GM12878 (cell line): Measurements from ENCODE around the gene ASB2. TPM values are rescaled to one million over a fixed set of nuclear protein-coding genes. Genes with fewer than 3 reads are reported as not detected.

ENCODE experiments used
- ATAC-seq: fragments of 200-7000 bp; cut with Tn5 transposase; 3 replicates; pipeline ENCODE4 v1.9.1; 2020; ENCODE audit warnings: mild to moderate bottlenecking, moderate library complexity
- BruUV-seq: library from RNA; stranded (reverse); fragments of 400-500 nt; replicated peaks from 2 replicates; lab custom pipeline; 2021; lab: Mats Ljungman, UMichigan
- CTCF ChIA-PET: fragments of 300-600 bp; sonication (Branson Sonifier 250); formaldehyde crosslinking; extraction: SDS; loops from one replicate; lab custom pipeline; 2021; ENCODE audit warnings: inconsistent platforms; lab: Yijun Ruan, JAX
- POLR2A ChIA-PET: fragments of 350-600 bp; formaldehyde crosslinking; extraction: SDS; loops from one replicate; lab custom pipeline; 2021; ENCODE audit warnings: inconsistent platforms; lab: Charles Lee
- RAD21 ChIA-PET: fragments of 300-600 bp; sonication (Branson Sonifier 250); formaldehyde crosslinking; loops from one replicate; lab custom pipeline; 2023; ENCODE audit warnings: antibody characterized with exemption; ENCODE audit not compliant: unreplicated experiment; lab: Charles Lee
- SMC1A ChIA-PET: fragments of 300-600 bp; sonication (Branson Sonifier 250); formaldehyde crosslinking; loops from one replicate; lab custom pipeline; 2023; ENCODE audit not compliant: unreplicated experiment, uncharacterized antibody; lab: Charles Lee
- DNase-seq: peaks from one replicate; pipeline ENCODE4 v3.0.0-alpha.2; 2011; ENCODE audit warnings: low read depth, low spot score
- FAIRE-seq: peaks from 3 replicates; lab custom pipeline; 2011; peaks lifted over from hg19 to GRCh38; lab: Jason Lieb, UNC
- H2AFZ ChIP-seq: 2 replicates; pipeline ENCODE4 v1.6.0; 2011; ENCODE audit warnings: low read depth, low read length, control low read depth; ENCODE audit not compliant: control insufficient read depth
- H3K27ac ChIP-seq: 2 replicates; pipeline ENCODE4 v1.5.1; 2011; ENCODE audit warnings: control low read depth; ENCODE audit not compliant: control insufficient read depth, insufficient read depth
- H3K27me3 ChIP-seq, 2 experiments: replicated peaks in 1 of 2; 2 replicates each; pipeline versions ENCODE4 v1.6.0 to v1.6.1; 2011; ENCODE audit warnings: low read length in 1 of 2; ENCODE audit not compliant: control insufficient read depth in 2 of 2, insufficient read depth in 2 of 2
- H3K36me3 ChIP-seq, 2 experiments: 2 replicates each; pipeline ENCODE4 v1.5.1; 2011; ENCODE audit warnings: low read length in 1 of 2; ENCODE audit not compliant: control insufficient read depth in 2 of 2, insufficient read depth in 2 of 2
- H3K4me1 ChIP-seq: 2 replicates; pipeline ENCODE4 v1.6.1; 2011; ENCODE audit warnings: mild to moderate bottlenecking, low read length, moderate library complexity, mixed read lengths; ENCODE audit not compliant: control insufficient read depth, insufficient read depth
- H3K4me2 ChIP-seq: 2 replicates; pipeline ENCODE4 v1.6.0; 2011; ENCODE audit warnings: control low read depth; ENCODE audit not compliant: control insufficient read depth, insufficient read depth
- H3K4me3 ChIP-seq: fragments of 200-600 bp; sonication (generic); 2 replicates; pipeline ENCODE4 v1.5.1; 2016
- H3K79me2 ChIP-seq: 2 replicates; pipeline ENCODE4 v1.6.0; 2011; ENCODE audit warnings: low read length; ENCODE audit not compliant: control insufficient read depth, insufficient read depth
- H3K9ac ChIP-seq: 2 replicates; pipeline ENCODE4 v1.8.0; 2011; ENCODE audit warnings: low read length, control low read depth, mixed read lengths; ENCODE audit not compliant: control insufficient read depth, insufficient read depth
- H3K9me3 ChIP-seq: replicated peaks from 3 replicates; pipeline ENCODE4 v1.5.1; 2011; ENCODE audit warnings: mild to moderate bottlenecking, low read length; ENCODE audit not compliant: control insufficient read depth, insufficient read depth
- H4K20me1 ChIP-seq: 2 replicates; pipeline ENCODE4 v1.6.0; 2011; ENCODE audit not compliant: control insufficient read depth, insufficient read depth
- ATF7 ChIP-seq: fragments of 450-650 bp; IDR thresholded peaks from 2 replicates; pipeline ENCODE4 v1.6.1; 2016; ENCODE audit warnings: low read depth, mild to moderate bottlenecking
- EP300 ChIP-seq, 2 experiments: fragments of 150-350 bp in 1 of 2; IDR thresholded peaks; 2 replicates each; pipeline ENCODE4 v1.6.1; 2011 to 2012; ENCODE audit warnings: low read depth in 2 of 2, low read length in 2 of 2, borderline replicate concordance in 1 of 2, improper control_type of control experiment in 1 of 2, inconsistent platforms in 1 of 2; ENCODE audit not compliant: control insufficient read depth in 1 of 2
- LARP7 ChIP-seq: fragments of 450-650 bp; IDR thresholded peaks from 2 replicates; pipeline ENCODE4 v1.6.1; 2017; ENCODE audit warnings: mild to moderate bottlenecking
- POLR2AphosphoS5 ChIP-seq: IDR thresholded peaks from 2 replicates; pipeline ENCODE4 v1.6.1; 2011; ENCODE audit warnings: mild to moderate bottlenecking, low read length, inconsistent platforms
- ZBED1 ChIP-seq: IDR thresholded peaks from 2 replicates; pipeline ENCODE4 v1.6.1; 2016; ENCODE audit warnings: borderline replicate concordance
- WGBS: methylation state at CpG from one replicate; pipeline ENCODE4 v1.1.6; 2016; ENCODE audit warnings: low lambda C conversion rate; ENCODE audit not compliant: insufficient replicate concordance, insufficient coverage; ENCODE audit errors: missing lambda C conversion rate; 5-methylcytosine and 5-hydroxymethylcytosine counted together
- in situ Hi-C: fragments of 300-500 bp; cut with MboI; formaldehyde crosslinking; loops from 9 replicates; pipeline ENCODE4 v1.14.3; 2018; ENCODE audit warnings: mixed read lengths
- intact Hi-C: fragments of 100-400 bp; cut with micrococcal nuclease; formaldehyde crosslinking; loops from one replicate; pipeline ENCODE4 v1.14.2; 2022; ENCODE audit not compliant: unreplicated experiment
- polyA plus RNA-seq, 11 experiments: library from polyadenylated mRNA; depleted of rRNA in 4 of 11; unstranded in 6 of 11; stranded (reverse) in 5 of 11; fragments of >200 nt; fragmentation: Nextera tagmentation in 4 of 11; fragmentation: Illumina TruSeq in 1 of 11; extraction: Ambion mirVana in 4 of 11; extraction: Trizol in 1 of 11; gene quantifications; 1 replicate in 1 of 11; 2 replicates in 10 of 11; pipeline versions ENCODE4 v1.2.1 to v1.2.3, GENCODE V29; 2011 to 2016; ENCODE audit warnings: inconsistent platforms in 2 of 11, missing spikeins in 2 of 11, low read depth in 1 of 11
- total RNA-seq, 4 experiments: library from RNA; depleted of rRNA in 3 of 4; stranded (reverse); fragments of >200 nt in 3 of 4; fragmentation: Illumina TruSeq in 1 of 4; extraction: Trizol in 1 of 4; gene quantifications; 2 replicates each; pipeline versions ENCODE4 v1.2.1 to v1.2.3, GENCODE V29; 2013 to 2021
- TF ChIP-seq, protein P1 (sequence below): fragments of 450-650 bp; IDR thresholded peaks from 2 replicates; pipeline ENCODE4 v1.6.1; 2017; ENCODE audit warnings: mild to moderate bottlenecking, moderate library complexity
- TF ChIP-seq, protein P2 (sequence below): fragments of 450-650 bp; IDR thresholded peaks from 2 replicates; pipeline ENCODE4 v1.6.1; 2017; ENCODE audit warnings: mild to moderate bottlenecking, moderate library complexity

The ASB2 gene
- total and polyA plus RNA-seq, 10 of the 15 experiments (the other 5 are each of a cell fraction or from before 2014, with no cell fraction given), result 3.0 to 54.8 (median 33.5) TPM

DNA sequence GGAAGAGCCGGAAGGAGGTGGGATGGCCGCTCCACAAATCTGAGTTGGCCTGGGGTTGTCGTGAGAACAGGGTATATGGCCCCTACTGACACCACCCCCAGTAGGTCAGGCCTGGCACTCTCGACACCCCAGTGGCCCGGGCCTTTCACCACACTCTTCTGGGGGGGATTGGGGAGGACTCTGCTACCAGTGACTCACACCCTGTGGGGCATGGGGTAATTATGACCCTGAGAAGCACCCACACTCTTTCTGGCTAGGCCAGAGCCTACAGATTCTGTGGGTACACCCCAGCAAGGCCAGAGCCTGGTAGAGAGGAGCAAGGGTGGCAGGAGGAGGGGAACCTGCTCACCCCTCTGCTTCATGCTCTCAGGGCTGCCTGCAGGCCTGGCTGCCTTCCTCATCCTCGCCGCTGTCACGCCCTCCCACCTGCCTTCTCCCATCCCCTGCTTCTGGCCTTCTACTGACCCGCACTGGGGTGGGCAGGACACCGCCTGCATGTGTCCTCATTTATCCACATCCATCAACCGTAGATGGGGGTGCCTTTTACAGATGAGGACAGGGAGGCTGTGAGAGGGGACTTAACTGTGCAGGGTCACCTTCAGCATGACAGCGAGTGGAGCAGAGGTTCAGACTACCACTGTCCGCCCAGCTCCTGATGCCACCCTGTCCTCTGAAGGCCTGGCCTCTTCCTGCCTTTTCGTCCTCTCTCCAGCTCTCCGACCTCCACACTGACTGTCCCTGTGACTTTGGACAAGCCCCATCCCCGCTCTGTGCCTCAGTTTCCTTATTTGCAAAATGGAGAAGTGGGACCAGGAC is 18.4 kb downstream of the ASB2 start:
- no peaks in the 10 kb centered on the region for H3K27me3 ChIP-seq
- POLR2A ChIA-PET, result interaction anchor here (0.9 to 7.8 kb wide), 12 partner anchors 8 to 43 kb away, joined by 3 to 128 read pairs (median 6); partner anchors contain the start of gene ASB2
- intact Hi-C loops, result loop anchor here (2.0 to 5.0 kb wide), 2 partner anchors 19 to 44 kb away; no protein-coding TSS in a partner anchor
- peak overlapping the region; percentile 90 for H3K27ac ChIP-seq
- SMC1A ChIA-PET, result interaction anchor here (1.1 to 19.5 kb wide), 6 partner anchors 11 to 42 kb away, joined by 3 to 409 read pairs (median 44); partner anchors contain the start of gene ASB2
- H3K9ac ChIP-seq, result peak overlapping the region; percentile 57
- FAIRE-seq, result no peak
- no peak for ATAC-seq
- H2AFZ ChIP-seq, result no peak overlapping the region
- no TSS peak for BruUV-seq
- H3K4me1 ChIP-seq, result peaks cover 94% of the 10 kb centered on the region
- RAD21 ChIA-PET, result interaction anchor here (0.6 to 15.3 kb wide), 8 partner anchors 11 to 54 kb away, joined by 3 to 324 read pairs (median 4); partner anchors contain the start of gene ASB2
- TF ChIP-seq ATF7, result no peak
- TF ChIP-seq, protein P1, sequence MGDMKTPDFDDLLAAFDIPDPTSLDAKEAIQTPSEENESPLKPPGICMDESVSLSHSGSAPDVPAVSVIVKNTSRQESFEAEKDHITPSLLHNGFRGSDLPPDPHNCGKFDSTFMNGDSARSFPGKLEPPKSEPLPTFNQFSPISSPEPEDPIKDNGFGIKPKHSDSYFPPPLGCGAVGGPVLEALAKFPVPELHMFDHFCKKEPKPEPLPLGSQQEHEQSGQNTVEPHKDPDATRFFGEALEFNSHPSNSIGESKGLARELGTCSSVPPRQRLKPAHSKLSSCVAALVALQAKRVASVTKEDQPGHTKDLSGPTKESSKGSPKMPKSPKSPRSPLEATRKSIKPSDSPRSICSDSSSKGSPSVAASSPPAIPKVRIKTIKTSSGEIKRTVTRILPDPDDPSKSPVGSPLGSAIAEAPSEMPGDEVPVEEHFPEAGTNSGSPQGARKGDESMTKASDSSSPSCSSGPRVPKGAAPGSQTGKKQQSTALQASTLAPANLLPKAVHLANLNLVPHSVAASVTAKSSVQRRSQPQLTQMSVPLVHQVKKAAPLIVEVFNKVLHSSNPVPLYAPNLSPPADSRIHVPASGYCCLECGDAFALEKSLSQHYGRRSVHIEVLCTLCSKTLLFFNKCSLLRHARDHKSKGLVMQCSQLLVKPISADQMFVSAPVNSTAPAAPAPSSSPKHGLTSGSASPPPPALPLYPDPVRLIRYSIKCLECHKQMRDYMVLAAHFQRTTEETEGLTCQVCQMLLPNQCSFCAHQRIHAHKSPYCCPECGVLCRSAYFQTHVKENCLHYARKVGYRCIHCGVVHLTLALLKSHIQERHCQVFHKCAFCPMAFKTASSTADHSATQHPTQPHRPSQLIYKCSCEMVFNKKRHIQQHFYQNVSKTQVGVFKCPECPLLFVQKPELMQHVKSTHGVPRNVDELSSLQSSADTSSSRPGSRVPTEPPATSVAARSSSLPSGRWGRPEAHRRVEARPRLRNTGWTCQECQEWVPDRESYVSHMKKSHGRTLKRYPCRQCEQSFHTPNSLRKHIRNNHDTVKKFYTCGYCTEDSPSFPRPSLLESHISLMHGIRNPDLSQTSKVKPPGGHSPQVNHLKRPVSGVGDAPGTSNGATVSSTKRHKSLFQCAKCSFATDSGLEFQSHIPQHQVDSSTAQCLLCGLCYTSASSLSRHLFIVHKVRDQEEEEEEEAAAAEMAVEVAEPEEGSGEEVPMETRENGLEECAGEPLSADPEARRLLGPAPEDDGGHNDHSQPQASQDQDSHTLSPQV, result 0 out of 2 replicates have a peak, but pooled peaks have one; percentile 42
- TF ChIP-seq, protein P2, sequence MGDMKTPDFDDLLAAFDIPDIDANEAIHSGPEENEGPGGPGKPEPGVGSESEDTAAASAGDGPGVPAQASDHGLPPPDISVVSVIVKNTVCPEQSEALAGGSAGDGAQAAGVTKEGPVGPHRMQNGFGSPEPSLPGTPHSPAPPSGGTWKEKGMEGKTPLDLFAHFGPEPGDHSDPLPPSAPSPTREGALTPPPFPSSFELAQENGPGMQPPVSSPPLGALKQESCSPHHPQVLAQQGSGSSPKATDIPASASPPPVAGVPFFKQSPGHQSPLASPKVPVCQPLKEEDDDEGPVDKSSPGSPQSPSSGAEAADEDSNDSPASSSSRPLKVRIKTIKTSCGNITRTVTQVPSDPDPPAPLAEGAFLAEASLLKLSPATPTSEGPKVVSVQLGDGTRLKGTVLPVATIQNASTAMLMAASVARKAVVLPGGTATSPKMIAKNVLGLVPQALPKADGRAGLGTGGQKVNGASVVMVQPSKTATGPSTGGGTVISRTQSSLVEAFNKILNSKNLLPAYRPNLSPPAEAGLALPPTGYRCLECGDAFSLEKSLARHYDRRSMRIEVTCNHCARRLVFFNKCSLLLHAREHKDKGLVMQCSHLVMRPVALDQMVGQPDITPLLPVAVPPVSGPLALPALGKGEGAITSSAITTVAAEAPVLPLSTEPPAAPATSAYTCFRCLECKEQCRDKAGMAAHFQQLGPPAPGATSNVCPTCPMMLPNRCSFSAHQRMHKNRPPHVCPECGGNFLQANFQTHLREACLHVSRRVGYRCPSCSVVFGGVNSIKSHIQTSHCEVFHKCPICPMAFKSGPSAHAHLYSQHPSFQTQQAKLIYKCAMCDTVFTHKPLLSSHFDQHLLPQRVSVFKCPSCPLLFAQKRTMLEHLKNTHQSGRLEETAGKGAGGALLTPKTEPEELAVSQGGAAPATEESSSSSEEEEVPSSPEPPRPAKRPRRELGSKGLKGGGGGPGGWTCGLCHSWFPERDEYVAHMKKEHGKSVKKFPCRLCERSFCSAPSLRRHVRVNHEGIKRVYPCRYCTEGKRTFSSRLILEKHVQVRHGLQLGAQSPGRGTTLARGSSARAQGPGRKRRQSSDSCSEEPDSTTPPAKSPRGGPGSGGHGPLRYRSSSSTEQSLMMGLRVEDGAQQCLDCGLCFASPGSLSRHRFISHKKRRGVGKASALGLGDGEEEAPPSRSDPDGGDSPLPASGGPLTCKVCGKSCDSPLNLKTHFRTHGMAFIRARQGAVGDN, result peak; percentile 19; the same call in 1 of the 2 replicates
- TF ChIP-seq POLR2AphosphoS5, result peak; percentile 20
- 0 out of 2 replicates have a peak, but pooled peaks have one; percentile 9 for TF ChIP-seq LARP7
- 0 out of 2 replicates have a peak, but pooled peaks have one; percentile 23 for TF ChIP-seq ZBED1
- no peak for TF ChIP-seq EP300 (IDR thresholded peaks at IDR 0.05; ENCODE audit: borderline replicate concordance in 1 of 2, control insufficient read depth in 1 of 2, low read depth in 2 of 2, low read length in 2 of 2)
- no peaks in the 10 kb centered on the region for H4K20me1 ChIP-seq
- no peak for DNase-seq
- peak overlapping the region; percentile 60; the same call in 1 of the 2 replicates for H3K4me2 ChIP-seq
- CTCF ChIA-PET, result interaction anchor here (0.9 to 6.6 kb wide), 11 partner anchors 10 to 174 kb away, joined by 3 to 73 read pairs (median 14); no protein-coding TSS in a partner anchor
- H3K36me3 ChIP-seq, result 0 out of 4 replicates have a peak, but pooled peaks cover 0 to 2% of the 10 kb centered on the region in 2 experiments
- no peaks in the 10 kb centered on the region; the same call in 1 of the 2 replicates for H3K79me2 ChIP-seq
- H3K4me3 ChIP-seq, result no peak overlapping the region
- WGBS, result 95% methylated on average over 16 of the region's 16 CpGs
- no peaks in the 10 kb centered on the region for H3K9me3 ChIP-seq
- in situ Hi-C loops, result loop anchor here (25.0 kb wide), 2 partner anchors 1196 to 1704 kb away; no protein-coding TSS in a partner anchor
